Activated naive CD8-positive, alpha-beta T cell treated with anti-CD3 and anti-CD28 coated beads, Interleukin-2, amount 10 ng/mL, durations not matched to agents 7 days and 5 days (primary cell): Measurements from ENCODE around the gene SFI1. TPM values are rescaled to one million over a fixed set of nuclear protein-coding genes. Genes with fewer than 3 reads are reported as not detected.
"Not testable (repeated sequence)": the region's sequence is repeated elsewhere in the genome, so short reads cannot be mapped to it uniquely, and the experiment has no call there.

Source experiments
- ATAC-seq: fragments of 150-1000 bp; cut with Tn5 transposase; one replicate; pipeline ENCODE4 v1.10.0; 2021; ENCODE audit warnings: low read depth, moderate library complexity
- POLR2A ChIA-PET: fragments of 350-600 bp; sonication (Branson Sonifier 250); formaldehyde crosslinking; loops from one replicate; lab custom pipeline; 2021; ENCODE audit warnings: antibody characterized with exemption; lab: Charles Lee
- DNase-seq: peaks from one replicate; pipeline ENCODE4 v3.0.0; 2021
- H3K27ac Mint-ChIP-seq: one replicate; pipeline ENCODE4 v1.8.0; 2022; ENCODE audit warnings: mild to moderate bottlenecking, mixed read lengths
- H3K27me3 Mint-ChIP-seq: one replicate; pipeline ENCODE4 v1.8.0; 2022; ENCODE audit warnings: mild to moderate bottlenecking, moderate library complexity, mixed read lengths
- H3K36me3 Mint-ChIP-seq: one replicate; pipeline ENCODE4 v1.8.0; 2021; ENCODE audit warnings: mild to moderate bottlenecking, mixed read lengths
- H3K4me1 Mint-ChIP-seq: one replicate; pipeline ENCODE4 v1.8.0; 2021; ENCODE audit warnings: mixed read lengths
- H3K4me3 Mint-ChIP-seq: one replicate; pipeline ENCODE4 v1.8.0; 2022; ENCODE audit warnings: mild to moderate bottlenecking, moderate library complexity, mixed read lengths
- H3K9me3 Mint-ChIP-seq: one replicate; pipeline ENCODE4 v1.8.0; 2021; ENCODE audit warnings: mixed read lengths
- microRNA-seq: library from miRNA; unstranded; fragments of <30 nt; microRNA quantifications from one replicate; pipeline ENCODE4 v1.2.0, GENCODE V29; 2022
- total RNA-seq, 2 experiments: library from RNA; stranded (reverse); gene quantifications; one replicate each; pipeline ENCODE4 v1.2.3, GENCODE V29; 2021

Gene SFI1
- total RNA-seq, 2 experiments from 2014 or later: 209 to 210 TPM

DNA sequence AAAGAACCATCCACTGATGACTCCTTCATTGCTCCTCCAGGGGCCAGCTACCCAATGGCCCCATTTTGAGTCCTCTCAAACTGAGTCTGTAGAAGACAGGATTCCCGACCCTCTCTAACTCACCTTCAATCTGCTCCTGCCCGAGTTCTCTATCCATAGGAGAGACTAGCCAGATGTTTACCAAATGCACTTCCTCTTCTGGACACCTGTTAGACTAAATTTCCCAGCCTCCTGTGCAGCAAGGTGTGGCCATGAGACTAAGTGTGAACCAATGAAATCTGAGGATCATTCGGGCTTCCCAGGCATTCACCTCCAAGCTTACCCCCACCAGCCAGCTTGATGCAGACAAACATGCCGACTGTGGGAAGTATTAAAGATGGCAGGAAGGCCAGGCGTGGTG is 158.1 kb downstream of the SFI1 start:
- H3K4me1 Mint-ChIP-seq: peaks cover 14% of the 10 kb centered on the region
- POLR2A ChIA-PET: interaction anchor here (1.6 kb wide), 1 partner anchor 12 kb away, joined by 3 read pairs; no protein-coding TSS in a partner anchor
- no peak overlapping the region for H3K27ac Mint-ChIP-seq
- H3K9me3 Mint-ChIP-seq: no peaks in the 10 kb centered on the region
- H3K27me3 Mint-ChIP-seq: no peaks in the 10 kb centered on the region
- no peak overlapping the region for H3K4me3 Mint-ChIP-seq
- ATAC-seq: no peak
- peaks cover 5% of the 10 kb centered on the region for H3K36me3 Mint-ChIP-seq
- DNase-seq: no peak

DNA sequence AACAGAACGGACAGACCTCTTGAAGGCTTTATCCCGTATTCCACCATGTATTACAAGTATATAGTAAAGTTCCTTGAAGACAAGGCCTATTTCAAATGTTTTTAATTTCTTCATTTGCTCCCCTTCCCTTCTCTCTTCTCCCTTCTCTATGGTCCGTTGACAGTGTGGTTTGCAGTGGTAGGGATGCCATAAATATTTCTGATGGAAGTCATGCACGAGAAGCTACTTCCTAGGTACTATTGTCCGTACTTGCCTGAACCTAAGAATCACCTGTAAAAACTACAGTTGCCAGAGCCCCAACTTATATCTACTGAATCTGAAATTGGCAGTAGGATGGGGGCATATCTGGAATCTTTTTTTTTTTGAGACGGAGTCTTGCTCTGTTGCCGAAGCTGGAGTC is 162.9 kb downstream of the SFI1 start:
- H3K9me3 Mint-ChIP-seq: no peaks in the 10 kb centered on the region
- H3K27me3 Mint-ChIP-seq: no peaks in the 10 kb centered on the region
- POLR2A ChIA-PET: interaction anchor here (0.7 kb wide), 1 partner anchor 290 kb away, joined by 3 read pairs; no protein-coding TSS in a partner anchor
- peaks cover 2% of the 10 kb centered on the region for H3K36me3 Mint-ChIP-seq
- DNase-seq (no peak), ATAC-seq (no peak)
- peaks cover 26% of the 10 kb centered on the region for H3K4me1 Mint-ChIP-seq
- no peak overlapping the region for H3K4me3 Mint-ChIP-seq
- H3K27ac Mint-ChIP-seq: no peak overlapping the region

DNA sequence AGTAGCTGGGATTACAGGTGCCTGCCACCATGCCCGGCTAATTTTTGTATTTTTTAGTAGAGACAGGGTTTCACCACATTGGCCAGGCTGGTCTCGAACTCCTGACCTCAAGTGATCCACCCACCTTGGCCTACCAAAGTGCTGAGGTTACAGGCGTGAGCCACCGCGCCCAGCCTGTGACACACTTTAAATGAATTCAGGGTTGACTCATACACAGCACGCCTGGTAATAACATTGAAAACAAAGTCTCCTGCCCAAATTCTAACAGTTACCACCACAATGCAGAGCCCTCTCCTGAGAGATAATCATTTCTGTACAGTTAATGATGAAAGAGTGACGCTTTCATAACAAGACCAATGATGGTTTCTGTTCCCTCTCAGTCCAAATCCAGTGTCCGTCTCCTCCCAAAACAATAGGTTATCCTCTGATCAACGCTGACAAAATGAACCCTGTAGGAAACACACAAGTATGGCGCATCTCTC is 164.6 kb downstream of the SFI1 start:
- peak overlapping the region; percentile 96 for H3K27ac Mint-ChIP-seq
- DNase-seq, H3K9me3 Mint-ChIP-seq, H3K27me3 Mint-ChIP-seq, H3K36me3 Mint-ChIP-seq, ATAC-seq: not testable (repeated sequence)
- peak overlapping the region; percentile 100 for H3K4me3 Mint-ChIP-seq
- H3K4me1 Mint-ChIP-seq: peaks cover 29% of the 10 kb centered on the region
- POLR2A ChIA-PET: interaction anchor here (1.2 to 2.5 kb wide), 4 partner anchors 16 to 290 kb away, joined by 3 to 22 read pairs (median 6); no protein-coding TSS in a partner anchor

DNA sequence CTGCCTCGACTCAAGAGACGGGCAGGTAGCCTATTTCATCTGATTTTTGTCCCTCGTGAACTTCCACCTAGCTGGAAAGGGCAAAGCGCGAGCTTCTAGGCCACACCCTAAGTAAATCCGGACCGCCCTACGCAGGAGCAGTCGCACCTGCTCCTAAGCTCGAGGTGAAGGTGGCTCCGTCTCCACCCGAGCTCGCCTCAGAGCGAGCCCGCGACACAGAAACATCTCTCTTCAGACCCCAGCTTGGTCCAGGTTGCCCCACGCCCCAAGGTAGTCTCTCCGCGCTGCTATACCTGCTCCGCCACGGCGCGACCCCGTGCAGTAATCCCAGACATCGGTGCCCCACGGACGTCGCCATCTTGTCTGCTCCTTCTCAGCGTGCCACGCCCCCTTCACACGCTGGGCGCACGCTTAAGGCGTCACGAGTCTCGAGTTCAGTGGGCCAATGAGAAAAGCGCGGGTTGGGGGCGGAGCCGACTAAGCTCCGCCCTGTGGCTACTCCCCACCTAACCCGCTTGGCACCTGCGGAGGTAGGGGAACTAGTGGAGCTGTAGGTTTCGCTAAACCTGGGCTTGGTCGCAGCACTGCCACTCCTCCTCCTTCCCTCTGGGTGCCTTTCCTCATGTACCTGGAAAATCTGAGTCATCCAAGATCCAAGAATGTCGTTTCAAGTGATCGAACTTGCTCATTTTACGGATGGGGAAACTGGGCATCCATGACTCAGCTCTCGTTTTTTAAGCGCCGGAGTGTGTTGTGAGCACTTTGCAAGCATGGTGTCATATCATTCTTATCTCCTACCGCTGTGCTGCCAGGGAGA is 165.7 kb downstream of the SFI1 start, which contains the start of gene PISD:
PISD (minus strand) TSS at position 365 of the 817 bp plus-strand sequence; CDS start at position 358, 7 bp downstream.
- Mint-ChIP-seq H3K4me1 (peaks cover 29% of the 10 kb centered on the region), H3K36me3 (no peaks in the 10 kb centered on the region), H3K27me3 (no peaks in the 10 kb centered on the region), H3K27ac (peak within 1 kb of the TSS; percentile 96), H3K9me3 (no peaks in the 10 kb centered on the region), H3K4me3 (peak within 1 kb of the TSS; percentile 100)
- DNase-seq: peak; percentile 98
- ATAC-seq: peak; percentile 88
- POLR2A ChIA-PET: interaction anchor here (0.6 to 2.5 kb wide), 9 partner anchors 15 to 308 kb away, joined by 3 to 22 read pairs (median 5); partner anchors contain the start of gene DEPDC5

DNA sequence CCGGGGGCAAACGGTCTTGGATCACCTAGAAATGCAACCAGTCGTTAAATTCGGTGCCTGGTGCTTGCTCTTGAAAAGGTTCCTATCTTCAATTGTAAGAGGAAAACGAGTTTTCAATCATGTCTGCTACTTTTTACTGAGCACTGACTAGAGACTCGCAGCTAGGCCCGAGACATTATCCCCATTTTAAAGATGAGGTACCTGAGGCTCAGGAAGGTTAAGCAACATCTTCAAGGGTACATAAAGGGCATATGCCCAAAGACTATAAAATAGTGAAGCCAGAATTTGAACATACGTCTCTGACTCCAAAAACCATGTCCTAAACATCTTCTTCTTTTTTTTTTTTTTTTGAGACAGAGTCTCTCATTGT is 166.3 kb downstream of the SFI1 start:
- peaks cover 29% of the 10 kb centered on the region for H3K4me1 Mint-ChIP-seq
- no peaks in the 10 kb centered on the region for H3K27me3 Mint-ChIP-seq
- no peaks in the 10 kb centered on the region for H3K9me3 Mint-ChIP-seq
- POLR2A ChIA-PET: interaction anchor here (0.9 to 2.5 kb wide), 5 partner anchors 14 to 308 kb away, joined by 3 to 22 read pairs (median 5); no protein-coding TSS in a partner anchor
- ATAC-seq (no peak), DNase-seq (no peak)
- peak overlapping the region; percentile 100 for H3K4me3 Mint-ChIP-seq
- peak overlapping the region; percentile 96 for H3K27ac Mint-ChIP-seq
- no peaks in the 10 kb centered on the region for H3K36me3 Mint-ChIP-seq

Small RNA genes lying within 50 kb of the gene (microRNA-seq; reads per million reads assigned to microRNA genes)
- gene MIR7109: not detected

Other genes starting within 250 kb of the SFI1 start
- gene PIK3IP1, start 204.0 kb upstream of the SFI1 start, total RNA-seq: 100 to 1,000 TPM; 110 to 125 TPM
- 10 to 100 TPM; 36.2 to 37.2 TPM for gene PATZ1, start 150.2 kb upstream of the SFI1 start, total RNA-seq
- 10 to 100 TPM; 71.9 to 87.8 TPM for gene DRG1, start 96.9 kb upstream of the SFI1 start, total RNA-seq
- 10 to 100 TPM; 38.6 to 41.0 TPM for gene EIF4ENIF1, start 6.7 kb upstream of the SFI1 start, total RNA-seq
- gene PISD, start 165.7 kb downstream of the SFI1 start, total RNA-seq: 10 to 100 TPM; 25.4 to 26.1 TPM